ENCODE measurements around the gene NCOR1.
A peak's percentile ranks its signal among the peaks of the same experiment; 100 is the strongest.

GRCh38 chr17:16171613-16172012 is 43.7 kb downstream of the NCOR1 start:
- no peak for TF ChIP-seq CTCF (IDR thresholded peaks at IDR 0.05)
- peak; percentile 62; the same call in 1 of the 2 replicates for TF ChIP-seq TCF7L2 (IDR thresholded peaks at IDR 0.05; ENCODE audit: low read depth, low read length)
- TF ChIP-seq POLR2AphosphoS5 (IDR thresholded peaks at IDR 0.05; ENCODE audit: low read depth, low read length), result no peak
